Caco-2 (cell line): ENCODE data around the gene CRYBG3. TPM values are rescaled to one million over a fixed set of nuclear protein-coding genes. Genes with fewer than 3 reads are reported as not detected.

ENCODE experiments used
- BruUV-seq: library from RNA; stranded (reverse); fragments of 400-500 nt; replicated peaks from 2 replicates; lab custom pipeline; 2021; lab: Mats Ljungman, UMichigan
- CTCF ChIA-PET: fragments of 300-600 bp; sonication (Branson Sonifier 250); formaldehyde crosslinking; loops from one replicate; lab custom pipeline; 2022; ENCODE audit warnings: antibody characterized with exemption; lab: Charles Lee
- POLR2A ChIA-PET: fragments of 300-600 bp; sonication (Branson Sonifier 250); formaldehyde crosslinking; loops from one replicate; lab custom pipeline; 2022; ENCODE audit warnings: antibody characterized with exemption; lab: Charles Lee
- DNase-seq, 2 experiments: peaks; one replicate each; pipeline versions ENCODE4 v3.0.0 to v3.0.0-alpha.2; 2020 to 2022
- H3K27me3 ChIP-seq: replicated peaks from 2 replicates; pipeline ENCODE4 v1.6.0; 2011; ENCODE audit warnings: low read length; ENCODE audit not compliant: control insufficient read depth, insufficient read depth
- H3K36me3 ChIP-seq: 2 replicates; pipeline ENCODE4 v1.5.1; 2011; ENCODE audit warnings: low read length; ENCODE audit not compliant: control insufficient read depth, insufficient read depth
- H3K4me1 ChIP-seq: fragments of 250-450 bp; sonication (Bioruptor Pico); 2 replicates; pipeline ENCODE4 v1.5.1; 2020; ENCODE audit warnings: mild to moderate bottlenecking
- H3K4me3 ChIP-seq: 2 replicates; pipeline ENCODE4 v1.5.1; 2011; ENCODE audit warnings: low read depth, mild to moderate bottlenecking, control low read depth, low read length
- H3K9me3 ChIP-seq: fragments of 250-450 bp; sonication (Bioruptor Pico); 2 replicates; pipeline ENCODE4 v1.5.1; 2020; ENCODE audit warnings: mild to moderate bottlenecking, moderate library complexity
- H3K27ac Mint-ChIP-seq: one replicate; pipeline ENCODE4 v1.8.0; 2022; ENCODE audit warnings: mixed read lengths; ENCODE audit not compliant: unreplicated experiment
- H3K27me3 Mint-ChIP-seq: one replicate; pipeline ENCODE4 v1.8.0; 2022; ENCODE audit warnings: mixed read lengths; ENCODE audit not compliant: insufficient read depth, unreplicated experiment
- H3K36me3 Mint-ChIP-seq: one replicate; pipeline ENCODE4 v1.8.0; 2022; ENCODE audit warnings: mild to moderate bottlenecking, mixed read lengths; ENCODE audit not compliant: insufficient read depth, unreplicated experiment
- H3K4me1 Mint-ChIP-seq: one replicate; pipeline ENCODE4 v1.8.0; 2022; ENCODE audit warnings: low read depth, mixed read lengths; ENCODE audit not compliant: unreplicated experiment
- H3K4me3 Mint-ChIP-seq: one replicate; pipeline ENCODE4 v1.8.0; 2022; ENCODE audit warnings: mild to moderate bottlenecking, moderate library complexity, mixed read lengths; ENCODE audit not compliant: unreplicated experiment
- H3K9me3 Mint-ChIP-seq: one replicate; pipeline ENCODE4 v1.8.0; 2022; ENCODE audit warnings: mixed read lengths; ENCODE audit not compliant: unreplicated experiment
- CTCF ChIP-seq, 2 experiments: fragments of 200-600 bp in 1 of 2; IDR thresholded peaks; 1 replicate in 1 of 2; 2 replicates in 1 of 2; pipeline versions ENCODE4 v1.5.1 to v1.8.0; 2011 to 2022; ENCODE audit warnings: antibody characterized with exemption in 1 of 2, control low read depth in 1 of 2, inconsistent platforms in 1 of 2, low read depth in 1 of 2, low read length in 1 of 2, mild to moderate bottlenecking in 1 of 2, moderate library complexity in 1 of 2; ENCODE audit not compliant: insufficient read depth in 1 of 2, severe bottlenecking in 1 of 2, unreplicated experiment in 1 of 2
- intact Hi-C: fragments of 100-400 bp; cut with micrococcal nuclease; formaldehyde crosslinking; loops from one replicate; pipeline ENCODE4 v1.10.0; 2022; ENCODE audit not compliant: unreplicated experiment
- total RNA-seq: library from RNA; stranded (reverse); gene quantifications from 2 replicates; pipeline ENCODE4 v1.2.3, GENCODE V29; 2022

CRYBG3 gene
- total RNA-seq, 1 experiment from 2014 or later: 1.3 TPM

GRCh38 chr3:97974996-97975395 is 153.2 kb downstream of the CRYBG3 start:
- intact Hi-C loops: loop anchor here (5.0 kb wide), 2 partner anchors 47 to 48 kb away; no protein-coding TSS in a partner anchor

GRCh38 chr3:97975466-97975865 is 153.7 kb downstream of the CRYBG3 start:
- H3K9me3 ChIP-seq: no peaks in the 10 kb centered on the region
- BruUV-seq: no TSS peak
- peaks cover 15% of the 10 kb centered on the region for H3K4me1 ChIP-seq
- intact Hi-C loops: no loop called here
- Mint-ChIP-seq H3K9me3 (no peaks in the 10 kb centered on the region), H3K27me3 (no peaks in the 10 kb centered on the region), H3K36me3 (no peaks in the 10 kb centered on the region), H3K27ac (no peak overlapping the region), H3K4me3 (no peak overlapping the region), H3K4me1 (peaks cover 7% of the 10 kb centered on the region)
- H3K27me3 ChIP-seq: no peaks in the 10 kb centered on the region
- H3K36me3 ChIP-seq: no peaks in the 10 kb centered on the region
- CTCF ChIA-PET: no interaction called here
- no peak overlapping the region for H3K4me3 ChIP-seq
- DNase-seq: no peak
- TF ChIP-seq CTCF (IDR thresholded peaks at IDR 0.05; ENCODE audit: insufficient read depth in 1 of 2, low read depth in 1 of 2, low read length in 1 of 2, severe bottlenecking in 1 of 2, unreplicated experiment in 1 of 2): no peak
- POLR2A ChIA-PET: no interaction called here

More at GRCh38 chr3:97974996-97975395, 153.2 kb downstream of the CRYBG3 start:
- H3K9me3 ChIP-seq: no peaks in the 10 kb centered on the region
- H3K4me3 ChIP-seq: no peak overlapping the region
- DNase-seq: no peak
- Mint-ChIP-seq H3K9me3 (no peaks in the 10 kb centered on the region), H3K4me3 (no peak overlapping the region), H3K36me3 (no peaks in the 10 kb centered on the region), H3K27me3 (no peaks in the 10 kb centered on the region), H3K27ac (no peak overlapping the region), H3K4me1 (peaks cover 12% of the 10 kb centered on the region)
- H3K4me1 ChIP-seq: peaks cover 19% of the 10 kb centered on the region
- H3K27me3 ChIP-seq: no peaks in the 10 kb centered on the region
- no TSS peak for BruUV-seq
- H3K36me3 ChIP-seq: no peaks in the 10 kb centered on the region
- POLR2A ChIA-PET: no interaction called here
- TF ChIP-seq CTCF (IDR thresholded peaks at IDR 0.05; ENCODE audit: insufficient read depth in 1 of 2, low read depth in 1 of 2, low read length in 1 of 2, severe bottlenecking in 1 of 2, unreplicated experiment in 1 of 2): no peak
- CTCF ChIA-PET: no interaction called here

- POLR2A ChIA-PET: no interaction called here
- H3K27me3 Mint-ChIP-seq: no peaks in the 10 kb centered on the region
- Histone ChIP-seq H3K36me3 (no peaks in the 10 kb centered on the region), H3K4me3 (no peak overlapping the region), H3K9me3 (no peaks in the 10 kb centered on the region), H3K4me1 (no peaks in the 10 kb centered on the region), H3K27me3 (no peaks in the 10 kb centered on the region)
- intact Hi-C loops: no loop called here
- no peaks in the 10 kb centered on the region for H3K9me3 Mint-ChIP-seq
- no peak overlapping the region for H3K27ac Mint-ChIP-seq
- no TSS peak for BruUV-seq
- TF ChIP-seq CTCF (IDR thresholded peaks at IDR 0.05; ENCODE audit: insufficient read depth in 1 of 2, low read depth in 1 of 2, low read length in 1 of 2, severe bottlenecking in 1 of 2, unreplicated experiment in 1 of 2): no peak
- no peak overlapping the region for H3K4me3 Mint-ChIP-seq
- no peak for DNase-seq
- H3K36me3 Mint-ChIP-seq: no peaks in the 10 kb centered on the region
- CTCF ChIA-PET: no interaction called here
- H3K4me1 Mint-ChIP-seq: no peaks in the 10 kb centered on the region
Measured at GRCh38 chr3:97979610-97980009, 157.8 kb downstream of the CRYBG3 start.
